GM06990 (cell line): ENCODE measurements around the gene KDM3B.
"Not testable (repeated sequence)": the region's sequence is repeated elsewhere in the genome, so short reads cannot be mapped to it uniquely, and the experiment has no call there.

Source experiments
- DNase-seq: peaks from one replicate; pipeline ENCODE4 v3.0.0-alpha.2; 2011; ENCODE audit not compliant: insufficient read length; ENCODE audit errors: extremely low read depth
- H3K27me3 ChIP-seq: replicated peaks from 2 replicates; pipeline ENCODE4 v1.6.0; 2011; ENCODE audit warnings: low read length; ENCODE audit not compliant: control insufficient read depth, insufficient read depth
- H3K36me3 ChIP-seq: 2 replicates; pipeline ENCODE4 v1.5.1; 2011; ENCODE audit warnings: low read length; ENCODE audit not compliant: control insufficient read depth, insufficient read depth
- H3K4me3 ChIP-seq: replicated peaks from 2 replicates; pipeline ENCODE4 v1.5.1; 2011; ENCODE audit warnings: low read depth, mild to moderate bottlenecking, control low read depth, low read length
- CTCF ChIP-seq: IDR thresholded peaks from 2 replicates; pipeline ENCODE4 v1.5.1; 2011; ENCODE audit warnings: low read length, control low read depth, mild to moderate bottlenecking, inconsistent platforms; ENCODE audit not compliant: insufficient read depth, poor library complexity, severe bottlenecking

Gene KDM3B

GRCh38 chr5:138469540-138470321, 117.2 kb downstream of the KDM3B start:
- Histone ChIP-seq H3K27me3 (no peaks in the 10 kb centered on the region; the same call in 1 of the 2 replicates), H3K4me3 (no peak overlapping the region), H3K36me3 (no peaks in the 10 kb centered on the region)
- DNase-seq, result no peak
- no peak for TF ChIP-seq CTCF

- DNase-seq, result no peak
- H3K4me3 ChIP-seq, result no peak overlapping the region
- H3K36me3 ChIP-seq, result no peaks in the 10 kb centered on the region
- no peak for TF ChIP-seq CTCF
- H3K27me3 ChIP-seq, result no peaks in the 10 kb centered on the region; the same call in 1 of the 2 replicates
These were observed 118.0 kb downstream of the KDM3B start for GRCh38 chr5:138470322-138471051.

GRCh38 chr5:138471052-138471361, 118.5 kb downstream of the KDM3B start:
- Histone ChIP-seq H3K4me3 (no peak overlapping the region), H3K27me3 (no peaks in the 10 kb centered on the region; the same call in 1 of the 2 replicates), H3K36me3 (no peaks in the 10 kb centered on the region)
- no peak for DNase-seq
- TF ChIP-seq CTCF, result no peak

GRCh38 chr5:138472353-138472752, 119.9 kb downstream of the KDM3B start:
- no peaks in the 10 kb centered on the region for H3K36me3 ChIP-seq
- no peaks in the 10 kb centered on the region; the same call in 1 of the 2 replicates for H3K27me3 ChIP-seq
- TF ChIP-seq CTCF, result no peak
- H3K4me3 ChIP-seq, result no peak overlapping the region
- no peak for DNase-seq

GRCh38 chr5:138473151-138473550, 120.7 kb downstream of the KDM3B start:
- H3K4me3 ChIP-seq, DNase-seq, H3K36me3 ChIP-seq, H3K27me3 ChIP-seq: not testable (repeated sequence)

GRCh38 chr5:138476918-138477317, 124.4 kb downstream of the KDM3B start:
- no peak for TF ChIP-seq CTCF
- no peak overlapping the region for H3K4me3 ChIP-seq
- H3K36me3 ChIP-seq, result no peaks in the 10 kb centered on the region
- no peak for DNase-seq
- H3K27me3 ChIP-seq, result no peaks in the 10 kb centered on the region; the same call in 1 of the 2 replicates
